ENCODE results near the gene NOS3. TPM values are rescaled to one million over a fixed set of nuclear protein-coding genes. Genes with fewer than 3 reads are reported as not detected.
A peak's percentile ranks its signal among the peaks of the same experiment; 100 is the strongest.

The NOS3 gene
- total RNA-seq, 4 donors from 2014 or later = 6.6 to 50.1 (median 15.8) TPM

DNA sequence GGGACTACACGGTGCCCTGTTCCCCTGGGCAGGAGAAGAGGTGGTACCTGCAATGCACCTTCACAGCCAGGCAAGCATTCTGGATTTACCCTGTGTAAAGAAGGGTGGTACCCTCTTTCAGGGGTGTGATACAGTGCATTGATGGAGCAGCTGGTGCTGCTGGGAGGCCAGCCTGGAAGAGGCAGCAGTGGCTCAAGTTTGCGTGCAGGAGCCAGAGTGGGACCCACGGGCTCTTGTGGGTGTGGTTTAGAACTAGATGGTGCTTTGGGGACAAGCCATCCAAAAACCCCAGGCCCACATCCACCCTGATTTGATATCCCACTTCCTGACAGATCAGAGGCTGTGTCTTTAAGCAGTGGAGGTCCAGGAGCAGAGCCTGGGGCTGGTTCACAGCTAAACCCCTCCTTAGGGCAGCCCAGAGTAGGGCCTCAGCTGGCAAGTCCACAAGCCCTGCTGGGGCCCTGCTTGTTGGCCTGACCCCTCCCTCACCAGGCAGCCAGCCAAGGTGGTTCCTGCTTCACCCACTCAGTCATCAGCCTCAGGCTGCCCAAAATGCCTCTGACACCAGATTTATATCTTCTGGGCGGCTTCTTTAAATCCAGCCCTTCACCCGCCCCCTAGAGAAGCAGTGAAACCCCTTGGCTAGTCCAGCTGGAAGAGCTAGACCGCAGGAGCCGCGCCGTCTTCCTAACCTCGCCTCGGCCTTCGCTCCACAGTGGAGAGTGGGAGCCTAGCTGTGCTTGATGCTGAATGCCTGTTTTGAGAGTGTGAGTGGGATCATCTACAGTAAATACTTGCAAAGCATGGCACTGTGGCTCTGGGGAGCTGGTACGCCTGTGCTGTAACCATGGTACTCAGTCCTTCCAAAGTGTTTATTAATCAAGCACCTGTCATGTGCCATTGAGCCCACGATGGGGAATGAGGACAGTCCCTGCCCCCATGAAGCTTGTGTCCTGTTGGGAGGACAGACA is 56.1 kb downstream of the NOS3 start:
- H3K9me3 ChIP-seq = no peaks in the 10 kb centered on the region
- intact Hi-C loops (cut with DNase I; ENCODE audit: low total_unique reads) = no loop called here
- no peak for TF ChIP-seq POLR2A (IDR thresholded peaks at IDR 0.05)
- TF ChIP-seq, protein P1, sequence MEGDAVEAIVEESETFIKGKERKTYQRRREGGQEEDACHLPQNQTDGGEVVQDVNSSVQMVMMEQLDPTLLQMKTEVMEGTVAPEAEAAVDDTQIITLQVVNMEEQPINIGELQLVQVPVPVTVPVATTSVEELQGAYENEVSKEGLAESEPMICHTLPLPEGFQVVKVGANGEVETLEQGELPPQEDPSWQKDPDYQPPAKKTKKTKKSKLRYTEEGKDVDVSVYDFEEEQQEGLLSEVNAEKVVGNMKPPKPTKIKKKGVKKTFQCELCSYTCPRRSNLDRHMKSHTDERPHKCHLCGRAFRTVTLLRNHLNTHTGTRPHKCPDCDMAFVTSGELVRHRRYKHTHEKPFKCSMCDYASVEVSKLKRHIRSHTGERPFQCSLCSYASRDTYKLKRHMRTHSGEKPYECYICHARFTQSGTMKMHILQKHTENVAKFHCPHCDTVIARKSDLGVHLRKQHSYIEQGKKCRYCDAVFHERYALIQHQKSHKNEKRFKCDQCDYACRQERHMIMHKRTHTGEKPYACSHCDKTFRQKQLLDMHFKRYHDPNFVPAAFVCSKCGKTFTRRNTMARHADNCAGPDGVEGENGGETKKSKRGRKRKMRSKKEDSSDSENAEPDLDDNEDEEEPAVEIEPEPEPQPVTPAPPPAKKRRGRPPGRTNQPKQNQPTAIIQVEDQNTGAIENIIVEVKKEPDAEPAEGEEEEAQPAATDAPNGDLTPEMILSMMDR (IDR thresholded peaks at IDR 0.05) = no peak
- H3K27me3 ChIP-seq = no peaks in the 10 kb centered on the region
- peak overlapping the region in 1 of 2 donors; percentile 6 for H3K27ac ChIP-seq
- H3K4me1 ChIP-seq = peaks cover 0 to 21% of the 10 kb centered on the region in 2 donors
- H3K4me3 ChIP-seq = no peak overlapping the region
- no peaks in the 10 kb centered on the region for H3K36me3 ChIP-seq
- peak; percentile 63 to 72 for DNase-seq

GRCh38 chr7:151047976-151048815 is 57.4 kb downstream of the NOS3 start, which contains the start of gene ASIC3:
ASIC3 (plus strand) TSS chr7:151048531; CDS start chr7:151048886, 355 bp downstream.
- H3K9me3 ChIP-seq = no peaks in the 10 kb centered on the region
- no peaks in the 10 kb centered on the region for H3K27me3 ChIP-seq
- intact Hi-C loops (cut with DNase I; ENCODE audit: low total_unique reads) = no loop called here
- TF ChIP-seq POLR2A (IDR thresholded peaks at IDR 0.05) = no peak
- TF ChIP-seq, protein P1 (IDR thresholded peaks at IDR 0.05) = no peak
- DNase-seq = no peak
- H3K36me3 ChIP-seq = no peaks in the 10 kb centered on the region
- H3K4me3 ChIP-seq = no peak within 1 kb of the TSS
- H3K27ac ChIP-seq = no peak within 1 kb of the TSS
- peaks cover 0 to 21% of the 10 kb centered on the region in 2 donors for H3K4me1 ChIP-seq

DNA sequence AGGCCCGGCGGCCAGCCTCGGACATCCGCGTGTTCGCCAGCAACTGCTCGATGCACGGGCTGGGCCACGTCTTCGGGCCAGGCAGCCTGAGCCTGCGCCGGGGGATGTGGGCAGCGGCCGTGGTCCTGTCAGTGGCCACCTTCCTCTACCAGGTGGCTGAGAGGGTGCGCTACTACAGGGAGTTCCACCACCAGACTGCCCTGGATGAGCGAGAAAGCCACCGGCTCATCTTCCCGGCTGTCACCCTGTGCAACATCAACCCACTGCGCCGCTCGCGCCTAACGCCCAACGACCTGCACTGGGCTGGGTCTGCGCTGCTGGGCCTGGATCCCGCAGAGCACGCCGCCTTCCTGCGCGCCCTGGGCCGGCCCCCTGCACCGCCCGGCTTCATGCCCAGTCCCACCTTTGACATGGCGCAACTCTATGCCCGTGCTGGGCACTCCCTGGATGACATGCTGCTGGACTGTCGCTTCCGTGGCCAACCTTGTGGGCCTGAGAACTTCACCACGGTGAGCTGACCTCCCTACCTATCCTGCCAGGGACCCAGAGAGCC is 58.2 kb downstream of the NOS3 start:
- no peak overlapping the region for H3K4me3 ChIP-seq
- no peaks in the 10 kb centered on the region for H3K9me3 ChIP-seq
- no peak for TF ChIP-seq POLR2A (IDR thresholded peaks at IDR 0.05)
- TF ChIP-seq, protein P1 (IDR thresholded peaks at IDR 0.05) = no peak
- peaks cover 0 to 21% of the 10 kb centered on the region in 2 donors for H3K4me1 ChIP-seq
- intact Hi-C loops (cut with DNase I; ENCODE audit: low total_unique reads) = no loop called here
- no peak overlapping the region for H3K27ac ChIP-seq
- no peaks in the 10 kb centered on the region for H3K36me3 ChIP-seq
- H3K27me3 ChIP-seq = no peaks in the 10 kb centered on the region
- DNase-seq = no peak

GRCh38 chr7:151051108-151051507 is 60.3 kb downstream of the NOS3 start:
- H3K4me3 ChIP-seq = no peak overlapping the region
- TF ChIP-seq, protein P1 (IDR thresholded peaks at IDR 0.05) = no peak
- no peak for TF ChIP-seq POLR2A (IDR thresholded peaks at IDR 0.05)
- intact Hi-C loops (cut with DNase I; ENCODE audit: low total_unique reads) = no loop called here

More at GRCh38 chr7:151051108-151051507, 60.3 kb downstream of the NOS3 start:
- Histone ChIP-seq H3K27me3 (no peaks in the 10 kb centered on the region), H3K9me3 (no peaks in the 10 kb centered on the region), H3K4me1 (peaks cover 0 to 21% of the 10 kb centered on the region in 2 donors), H3K27ac (no peak overlapping the region), H3K36me3 (no peaks in the 10 kb centered on the region)
- peak in 1 of 2 donors; percentile 61 for DNase-seq

All from uterus (tissue), 4 donors.